HepG2 (cell line): ENCODE results near the gene EPB41L2. TPM values are rescaled to one million over a fixed set of nuclear protein-coding genes. Genes with fewer than 3 reads are reported as not detected.

Source experiments
- ATRX ChIP-seq: sonication (generic); formaldehyde crosslinking; IDR thresholded peaks from 2 replicates; pipeline ENCODE4 v1.4.0; 2020; ENCODE audit warnings: missing genetic modification reagents, borderline replicate concordance
- CHD4 ChIP-seq: fragments of 200-600 bp; sonication (generic); IDR thresholded peaks from 2 replicates; pipeline ENCODE4 v1.7.0; 2017; ENCODE audit warnings: mild to moderate bottlenecking, low read length, borderline replicate concordance
- MEF2D ChIP-seq: sonication (generic); formaldehyde crosslinking; IDR thresholded peaks from 2 replicates; pipeline ENCODE4 v1.5.1; 2020; ENCODE audit warnings: mild to moderate bottlenecking, missing genetic modification reagents
- NCOA5 ChIP-seq: sonication (generic); formaldehyde crosslinking; IDR thresholded peaks from 2 replicates; pipeline ENCODE4 v1.4.0; 2020; ENCODE audit warnings: missing genetic modification reagents
- NFATC3 ChIP-seq: sonication (generic); formaldehyde crosslinking; IDR thresholded peaks from 2 replicates; pipeline ENCODE4 v1.5.1; 2020; ENCODE audit warnings: mild to moderate bottlenecking, missing genetic modification reagents
- NFE2L1 ChIP-seq: sonication (generic); formaldehyde crosslinking; IDR thresholded peaks from 2 replicates; pipeline ENCODE4 v1.4.0; 2020; ENCODE audit warnings: missing genetic modification reagents, mild to moderate bottlenecking, borderline replicate concordance
- POGZ ChIP-seq: sonication (generic); formaldehyde crosslinking; IDR thresholded peaks from 2 replicates; pipeline ENCODE4 v1.4.0; 2020; ENCODE audit warnings: mild to moderate bottlenecking, missing genetic modification reagents
- PRPF4 ChIP-seq: fragments of 200-400 bp; formaldehyde crosslinking; IDR thresholded peaks from 2 replicates; pipeline ENCODE4 v1.6.1; 2016; ENCODE audit warnings: low read length, low read depth; ENCODE audit not compliant: poor library complexity, severe bottlenecking
- RAD21 ChIP-seq: fragments of 450-650 bp; formaldehyde crosslinking; IDR thresholded peaks from 2 replicates; pipeline ENCODE4 v1.5.0; 2020; ENCODE audit warnings: mild to moderate bottlenecking
- SATB2 ChIP-seq: sonication (generic); formaldehyde crosslinking; IDR thresholded peaks from 2 replicates; pipeline ENCODE4 v1.5.0; 2020; ENCODE audit warnings: missing genetic modification reagents
- ZFP36L1 ChIP-seq: sonication (generic); formaldehyde crosslinking; IDR thresholded peaks from 2 replicates; pipeline ENCODE4 v1.8.0; 2022; ENCODE audit warnings: mild to moderate bottlenecking, missing genetic modification reagents, moderate library complexity
- ZNF136 ChIP-seq: sonication (generic); formaldehyde crosslinking; IDR thresholded peaks from 2 replicates; pipeline ENCODE4 v1.8.1; 2022; ENCODE audit warnings: low read depth, mild to moderate bottlenecking, moderate library complexity, missing genetic modification reagents
- ZNF207 ChIP-seq: fragments of 450-650 bp; IDR thresholded peaks from 2 replicates; pipeline ENCODE4 v1.6.1; 2016; ENCODE audit warnings: antibody characterized with exemption, borderline replicate concordance
- ZNF225 ChIP-seq: sonication (generic); formaldehyde crosslinking; IDR thresholded peaks from 2 replicates; pipeline ENCODE4 v1.4.0; 2020; ENCODE audit warnings: mild to moderate bottlenecking, missing genetic modification reagents
- ZNF383 ChIP-seq: sonication (generic); formaldehyde crosslinking; IDR thresholded peaks from 2 replicates; pipeline ENCODE4 v1.4.0; 2020; ENCODE audit warnings: missing genetic modification reagents, mild to moderate bottlenecking, borderline replicate concordance
- ZNF546 ChIP-seq: sonication (generic); formaldehyde crosslinking; conservative IDR thresholded peaks from 2 replicates; pipeline ENCODE4 v1.8.1; 2023; ENCODE audit warnings: mild to moderate bottlenecking, missing genetic modification reagents
- ZNF557 ChIP-seq: sonication (generic); formaldehyde crosslinking; IDR thresholded peaks from 2 replicates; pipeline ENCODE4 v1.4.0; 2020; ENCODE audit warnings: missing genetic modification reagents
- polyA plus RNA-seq, 8 experiments: library from polyadenylated mRNA; depleted of rRNA in 3 of 8; stranded (reverse) in 7 of 8; unstranded in 1 of 8; fragments of >200 nt; fragmentation: Illumina TruSeq in 4 of 8; extraction: Trizol in 4 of 8; gene quantifications; 2 replicates each; pipeline versions ENCODE4 v1.2.1 to v1.2.3, GENCODE V29; 2011 to 2016; ENCODE audit warnings: low read depth in 4 of 8, missing spikeins in 1 of 8, mixed read lengths in 1 of 8; ENCODE audit not compliant: insufficient read depth in 1 of 8
- total RNA-seq, 5 experiments: library from RNA; depleted of rRNA; stranded (reverse); fragments of >200 nt; fragmentation: Illumina TruSeq; extraction: Trizol; gene quantifications; 2 replicates each; pipeline ENCODE4 v1.2.3, GENCODE V29; 2016; ENCODE audit warnings: low read depth in 1 of 5
- TF ChIP-seq, protein P1 (sequence below): sonication (generic); formaldehyde crosslinking; IDR thresholded peaks from 2 replicates; pipeline ENCODE4 v1.4.0; 2020; ENCODE audit warnings: missing genetic modification reagents
- TF ChIP-seq, protein P2 (sequence below): sonication (generic); formaldehyde crosslinking; IDR thresholded peaks from 2 replicates; pipeline ENCODE4 v1.5.1; 2020; ENCODE audit warnings: missing genetic modification reagents, mild to moderate bottlenecking, borderline replicate concordance
- TF ChIP-seq, protein P3 (sequence below): sonication (generic); formaldehyde crosslinking; IDR thresholded peaks from 2 replicates; pipeline ENCODE4 v1.9.0; 2021; ENCODE audit warnings: missing genetic modification reagents, borderline replicate concordance

EPB41L2 gene
- total and polyA plus RNA-seq, 2 of the 13 experiments (the other 11 are each of a cell fraction or from before 2014, with no cell fraction given) = 41.7 to 56.4 TPM

DNA sequence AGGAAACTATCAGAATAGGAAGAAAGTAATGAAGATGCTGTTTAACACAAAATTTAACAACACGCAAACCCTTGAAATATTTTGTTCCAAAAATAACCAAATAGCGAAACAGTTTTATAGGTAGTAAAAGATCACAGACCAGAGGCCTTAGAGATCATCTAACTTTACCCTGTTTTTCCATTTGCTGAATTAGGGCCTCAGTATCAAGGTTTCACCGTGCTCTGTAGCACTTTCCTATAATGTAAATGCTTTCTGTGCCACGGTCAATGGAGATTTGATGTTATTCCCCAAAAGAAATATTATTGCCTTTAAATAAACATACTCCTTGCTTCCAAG lies 23.7 kb downstream of the EPB41L2 start (continued):
- TF ChIP-seq ZNF383 = 0 out of 2 replicates have a peak, but pooled peaks have one; percentile 5
- no peak for TF ChIP-seq ZNF207
- TF ChIP-seq ATRX = no peak
- no peak for TF ChIP-seq ZNF136 (CRISPR knock-in tag)
- TF ChIP-seq RAD21 (CRISPR knock-in tag) = no peak
- TF ChIP-seq ZNF546 (CRISPR knock-in tag) = no peak
- TF ChIP-seq POGZ (CRISPR knock-in tag) = no peak
- no peak for TF ChIP-seq ZFP36L1 (CRISPR knock-in tag)
- TF ChIP-seq, protein P1, sequence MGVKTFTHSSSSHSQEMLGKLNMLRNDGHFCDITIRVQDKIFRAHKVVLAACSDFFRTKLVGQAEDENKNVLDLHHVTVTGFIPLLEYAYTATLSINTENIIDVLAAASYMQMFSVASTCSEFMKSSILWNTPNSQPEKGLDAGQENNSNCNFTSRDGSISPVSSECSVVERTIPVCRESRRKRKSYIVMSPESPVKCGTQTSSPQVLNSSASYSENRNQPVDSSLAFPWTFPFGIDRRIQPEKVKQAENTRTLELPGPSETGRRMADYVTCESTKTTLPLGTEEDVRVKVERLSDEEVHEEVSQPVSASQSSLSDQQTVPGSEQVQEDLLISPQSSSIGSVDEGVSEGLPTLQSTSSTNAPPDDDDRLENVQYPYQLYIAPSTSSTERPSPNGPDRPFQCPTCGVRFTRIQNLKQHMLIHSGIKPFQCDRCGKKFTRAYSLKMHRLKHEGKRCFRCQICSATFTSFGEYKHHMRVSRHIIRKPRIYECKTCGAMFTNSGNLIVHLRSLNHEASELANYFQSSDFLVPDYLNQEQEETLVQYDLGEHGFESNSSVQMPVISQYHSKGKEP (CRISPR knock-in tag) = no peak
- TF ChIP-seq ZNF225 = no peak
- peak; percentile 44; the same call in 1 of the 2 replicates for TF ChIP-seq CHD4
- 0 out of 2 replicates have a peak, but pooled peaks have one; percentile 36 for TF ChIP-seq SATB2 (CRISPR knock-in tag)
- no peak for TF ChIP-seq NFATC3 (CRISPR knock-in tag)
- TF ChIP-seq, protein P2, sequence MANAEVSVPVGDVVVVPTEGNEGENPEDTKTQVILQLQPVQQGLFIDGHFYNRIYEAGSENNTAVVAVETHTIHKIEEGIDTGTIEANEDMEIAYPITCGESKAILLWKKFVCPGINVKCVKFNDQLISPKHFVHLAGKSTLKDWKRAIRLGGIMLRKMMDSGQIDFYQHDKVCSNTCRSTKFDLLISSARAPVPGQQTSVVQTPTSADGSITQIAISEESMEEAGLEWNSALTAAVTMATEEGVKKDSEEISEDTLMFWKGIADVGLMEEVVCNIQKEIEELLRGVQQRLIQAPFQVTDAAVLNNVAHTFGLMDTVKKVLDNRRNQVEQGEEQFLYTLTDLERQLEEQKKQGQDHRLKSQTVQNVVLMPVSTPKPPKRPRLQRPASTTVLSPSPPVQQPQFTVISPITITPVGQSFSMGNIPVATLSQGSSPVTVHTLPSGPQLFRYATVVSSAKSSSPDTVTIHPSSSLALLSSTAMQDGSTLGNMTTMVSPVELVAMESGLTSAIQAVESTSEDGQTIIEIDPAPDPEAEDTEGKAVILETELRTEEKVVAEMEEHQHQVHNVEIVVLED (CRISPR knock-in tag) = no peak
- TF ChIP-seq PRPF4 = no peak
- no peak for TF ChIP-seq NFE2L1 (CRISPR knock-in tag)
- TF ChIP-seq, protein P3, sequence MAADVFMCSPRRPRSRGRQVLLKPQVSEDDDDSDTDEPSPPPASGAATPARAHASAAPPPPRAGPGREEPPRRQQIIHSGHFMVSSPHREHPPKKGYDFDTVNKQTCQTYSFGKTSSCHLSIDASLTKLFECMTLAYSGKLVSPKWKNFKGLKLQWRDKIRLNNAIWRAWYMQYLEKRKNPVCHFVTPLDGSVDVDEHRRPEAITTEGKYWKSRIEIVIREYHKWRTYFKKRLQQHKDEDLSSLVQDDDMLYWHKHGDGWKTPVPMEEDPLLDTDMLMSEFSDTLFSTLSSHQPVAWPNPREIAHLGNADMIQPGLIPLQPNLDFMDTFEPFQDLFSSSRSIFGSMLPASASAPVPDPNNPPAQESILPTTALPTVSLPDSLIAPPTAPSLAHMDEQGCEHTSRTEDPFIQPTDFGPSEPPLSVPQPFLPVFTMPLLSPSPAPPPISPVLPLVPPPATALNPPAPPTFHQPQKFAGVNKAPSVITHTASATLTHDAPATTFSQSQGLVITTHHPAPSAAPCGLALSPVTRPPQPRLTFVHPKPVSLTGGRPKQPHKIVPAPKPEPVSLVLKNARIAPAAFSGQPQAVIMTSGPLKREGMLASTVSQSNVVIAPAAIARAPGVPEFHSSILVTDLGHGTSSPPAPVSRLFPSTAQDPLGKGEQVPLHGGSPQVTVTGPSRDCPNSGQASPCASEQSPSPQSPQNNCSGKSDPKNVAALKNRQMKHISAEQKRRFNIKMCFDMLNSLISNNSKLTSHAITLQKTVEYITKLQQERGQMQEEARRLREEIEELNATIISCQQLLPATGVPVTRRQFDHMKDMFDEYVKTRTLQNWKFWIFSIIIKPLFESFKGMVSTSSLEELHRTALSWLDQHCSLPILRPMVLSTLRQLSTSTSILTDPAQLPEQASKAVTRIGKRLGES (CRISPR knock-in tag) = no peak
- TF ChIP-seq MEF2D = peak; percentile 8; the same call in 1 of the 2 replicates
- no peak for TF ChIP-seq NCOA5 (CRISPR knock-in tag)
- no peak for TF ChIP-seq ZNF557 (CRISPR knock-in tag)
- TF ChIP-seq, all 625 proteins: peak for 36
